Tibial artery (tissue), 4 donors: ENCODE results near the gene NDUFB8.

Experiments used
- DNase-seq, 2 donors: peaks; one replicate each; pipeline ENCODE4 v3.0.0-alpha.2; 2019
- H3K27ac ChIP-seq, 2 donors: fragments of 200-600 bp; sonication (generic) in 1 of 2; 1 replicate in 1 of 2; 2 replicates in 1 of 2; pipeline ENCODE4 v1.5.1; 2018 to 2019; ENCODE audit warnings: mild to moderate bottlenecking in 1 of 2
- H3K27me3 ChIP-seq, 2 donors: fragments of 200-600 bp; sonication (generic) in 1 of 2; one replicate each; pipeline versions ENCODE4 v1.5.1 to v1.6.0; 2016 to 2019
- H3K36me3 ChIP-seq, 3 donors: fragments of 200-600 bp; sonication (generic) in 2 of 3; one replicate each; pipeline ENCODE4 v1.5.1; 2016 to 2019; ENCODE audit warnings: mild to moderate bottlenecking in 2 of 3
- H3K4me1 ChIP-seq, 4 donors: fragments of 200-600 bp; sonication (generic) in 2 of 4; 1 replicate in 3 of 4; 2 replicates in 1 of 4; pipeline ENCODE4 v1.5.1; 2016 to 2019
- H3K4me3 ChIP-seq, 2 donors: fragments of 200-600 bp; sonication (generic) in 1 of 2; 1 replicate in 1 of 2; 2 replicates in 1 of 2; pipeline ENCODE4 v1.5.1; 2018 to 2019; ENCODE audit warnings: mild to moderate bottlenecking in 2 of 2
- H3K9me3 ChIP-seq, 3 donors: fragments of 200-600 bp; sonication (generic) in 1 of 3; one replicate each; pipeline ENCODE4 v1.5.1; 2016 to 2019
- intact Hi-C: fragments of 100-400 bp; cut with DNase I; formaldehyde crosslinking; loops from one replicate; pipeline ENCODE4 v1.15.0; 2023; ENCODE audit warnings: low total_unique reads
- TF ChIP-seq, protein P1 (sequence below), 2 experiments: fragments of 200-600 bp in 1 of 2; fragments of 450-650 bp in 1 of 2; IDR thresholded peaks; one replicate each; pipeline ENCODE4 v1.5.1; 2017 to 2019; ENCODE audit warnings: antibody characterized with exemption in 2 of 2, mild to moderate bottlenecking in 1 of 2, moderate library complexity in 1 of 2

Gene NDUFB8

DNA sequence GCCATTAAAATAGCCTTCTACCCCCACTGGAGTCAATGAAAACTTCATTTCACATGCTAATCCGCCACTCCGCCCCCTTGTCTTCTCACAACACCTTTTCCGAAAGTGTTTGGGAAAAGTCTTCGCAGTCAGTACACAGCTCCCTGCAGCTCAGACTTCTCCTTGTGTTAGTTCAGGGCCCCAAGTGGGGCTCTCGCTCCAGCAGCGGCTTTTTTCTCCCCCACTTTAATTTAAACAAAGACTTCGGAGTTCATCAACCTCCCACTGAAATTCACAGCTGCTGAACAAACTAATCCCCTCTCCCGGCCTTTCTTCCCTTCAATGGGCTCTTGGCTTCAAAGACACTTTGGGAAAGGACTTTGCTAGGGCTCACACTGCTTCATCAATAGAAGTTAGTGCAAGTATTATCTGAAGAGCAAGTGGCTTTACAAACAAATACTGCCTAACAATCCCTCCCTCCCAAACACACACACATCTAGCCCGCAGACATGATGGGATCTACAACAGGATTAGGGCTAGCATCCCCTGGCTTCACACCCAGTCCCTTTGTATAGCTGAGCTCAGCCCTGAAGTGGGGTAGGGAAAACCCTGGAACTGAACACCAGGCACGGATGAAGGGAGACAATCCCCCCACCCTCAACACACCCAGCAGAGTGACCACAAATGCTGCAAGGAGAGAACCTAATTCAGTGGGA lies 43.7 kb downstream of the NDUFB8 start:
- Histone ChIP-seq H3K27ac (no peak overlapping the region), H3K27me3 (peaks cover 0 to 5% of the 10 kb centered on the region in 2 donors), H3K4me3 (no peak overlapping the region), H3K36me3 (peaks cover 33 to 49% (median 41%) of the 10 kb centered on the region in 3 donors), H3K4me1 (peaks cover 0 to 18% (median 16%) of the 10 kb centered on the region in 4 donors), H3K9me3 (no peaks in the 10 kb centered on the region)
- no peak for DNase-seq
- intact Hi-C loops = no loop called here
- TF ChIP-seq, protein P1, sequence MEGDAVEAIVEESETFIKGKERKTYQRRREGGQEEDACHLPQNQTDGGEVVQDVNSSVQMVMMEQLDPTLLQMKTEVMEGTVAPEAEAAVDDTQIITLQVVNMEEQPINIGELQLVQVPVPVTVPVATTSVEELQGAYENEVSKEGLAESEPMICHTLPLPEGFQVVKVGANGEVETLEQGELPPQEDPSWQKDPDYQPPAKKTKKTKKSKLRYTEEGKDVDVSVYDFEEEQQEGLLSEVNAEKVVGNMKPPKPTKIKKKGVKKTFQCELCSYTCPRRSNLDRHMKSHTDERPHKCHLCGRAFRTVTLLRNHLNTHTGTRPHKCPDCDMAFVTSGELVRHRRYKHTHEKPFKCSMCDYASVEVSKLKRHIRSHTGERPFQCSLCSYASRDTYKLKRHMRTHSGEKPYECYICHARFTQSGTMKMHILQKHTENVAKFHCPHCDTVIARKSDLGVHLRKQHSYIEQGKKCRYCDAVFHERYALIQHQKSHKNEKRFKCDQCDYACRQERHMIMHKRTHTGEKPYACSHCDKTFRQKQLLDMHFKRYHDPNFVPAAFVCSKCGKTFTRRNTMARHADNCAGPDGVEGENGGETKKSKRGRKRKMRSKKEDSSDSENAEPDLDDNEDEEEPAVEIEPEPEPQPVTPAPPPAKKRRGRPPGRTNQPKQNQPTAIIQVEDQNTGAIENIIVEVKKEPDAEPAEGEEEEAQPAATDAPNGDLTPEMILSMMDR (IDR thresholded peaks at IDR 0.05) = no peak

DNA sequence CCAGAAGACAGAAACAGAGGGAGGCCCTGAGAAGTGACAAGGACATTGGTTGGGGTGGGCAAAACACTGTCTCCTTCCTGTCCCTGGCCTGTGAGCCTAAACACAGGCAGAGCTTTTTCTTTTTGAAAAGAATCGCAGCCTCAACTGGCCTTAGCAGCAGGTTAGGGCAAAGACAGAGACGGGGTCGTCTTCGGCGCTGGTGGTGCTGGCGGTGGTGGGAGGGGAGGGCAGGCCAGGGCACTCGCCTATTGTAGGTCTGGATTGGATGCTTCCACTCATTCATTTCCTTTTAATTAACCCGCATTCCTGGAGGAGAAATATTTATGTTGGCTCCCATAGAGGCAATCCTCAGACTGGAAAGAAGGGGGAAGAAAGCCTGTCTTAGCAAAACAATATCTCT lies 44.3 kb downstream of the NDUFB8 start:
- TF ChIP-seq, protein P1 (IDR thresholded peaks at IDR 0.05) = no peak
- no peak overlapping the region for H3K4me3 ChIP-seq
- peaks cover 0 to 11% of the 10 kb centered on the region in 2 donors for H3K27me3 ChIP-seq
- peaks cover 29 to 46% (median 37%) of the 10 kb centered on the region in 3 donors for H3K36me3 ChIP-seq
- no peak for DNase-seq
- H3K9me3 ChIP-seq = no peaks in the 10 kb centered on the region
- no peak overlapping the region for H3K27ac ChIP-seq
- intact Hi-C loops = no loop called here
- peaks cover 0 to 18% (median 16%) of the 10 kb centered on the region in 4 donors for H3K4me1 ChIP-seq

DNA sequence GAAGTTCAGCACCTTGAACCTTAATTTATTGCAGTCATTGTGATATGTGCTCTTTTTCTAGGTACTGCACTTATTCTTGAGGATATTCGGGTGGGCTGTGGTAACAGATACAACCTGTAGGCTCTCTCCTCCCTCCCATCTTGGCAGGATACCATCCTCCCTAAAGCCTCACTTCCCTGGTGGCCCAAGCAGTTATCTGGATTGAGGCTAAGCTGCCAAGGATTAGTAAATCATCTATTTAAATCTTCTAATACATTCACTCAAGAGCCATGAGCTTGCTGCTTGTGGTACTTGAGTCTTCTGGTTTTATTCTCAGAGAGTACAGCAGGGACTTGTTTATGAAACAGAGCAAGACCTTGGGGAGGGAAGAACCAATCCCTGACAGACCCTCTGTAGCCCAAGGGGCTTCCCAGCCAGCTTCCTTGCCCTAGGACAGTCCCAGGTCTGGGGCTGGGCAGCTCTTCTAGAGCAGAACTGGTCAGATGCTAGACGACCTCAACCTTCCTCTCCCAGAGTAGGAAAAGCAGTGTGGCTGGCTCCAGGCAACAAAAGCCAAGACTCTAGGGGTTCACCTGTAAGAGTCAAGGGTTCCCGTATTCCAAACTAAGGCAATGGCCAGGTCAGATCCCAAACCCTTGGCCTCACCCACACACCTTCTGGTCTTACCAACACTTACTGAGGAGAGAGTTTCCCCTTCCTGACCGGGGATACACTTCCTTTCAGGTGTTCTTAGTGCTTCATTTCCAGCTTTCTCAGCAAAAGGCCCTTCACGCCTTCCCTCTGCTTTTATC lies 45.6 kb downstream of the NDUFB8 start:
- Histone ChIP-seq H3K36me3 (peaks cover 18 to 33% (median 24%) of the 10 kb centered on the region in 3 donors), H3K27ac (no peak overlapping the region), H3K4me1 (peaks cover 0 to 18% (median 16%) of the 10 kb centered on the region in 4 donors), H3K4me3 (no peak overlapping the region), H3K9me3 (no peaks in the 10 kb centered on the region), H3K27me3 (peaks cover 0 to 21% of the 10 kb centered on the region in 2 donors)
- TF ChIP-seq, protein P1 (IDR thresholded peaks at IDR 0.05) = no peak
- intact Hi-C loops = no loop called here
- DNase-seq = no peak

DNA sequence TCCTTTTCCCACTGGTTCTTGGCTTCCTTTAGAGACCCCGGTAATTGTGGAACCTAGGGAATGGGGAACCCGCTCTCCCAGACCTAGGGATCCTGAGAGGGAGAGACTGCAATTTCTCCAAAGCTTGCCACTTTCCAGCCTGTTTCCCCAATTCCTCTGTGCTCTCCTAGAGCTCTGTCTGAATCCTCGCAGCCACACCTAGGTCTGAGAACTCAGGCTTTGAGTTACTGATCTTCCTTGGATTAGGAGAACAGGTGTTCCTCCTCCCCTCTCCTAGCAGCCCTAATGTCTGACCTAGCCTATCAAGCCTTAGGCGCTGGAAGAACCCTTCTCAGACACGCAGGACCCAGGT lies 46.9 kb downstream of the NDUFB8 start:
- H3K9me3 ChIP-seq = no peaks in the 10 kb centered on the region
- DNase-seq = no peak
- peak overlapping the region; percentile 47 to 61 for H3K4me3 ChIP-seq

DNA sequence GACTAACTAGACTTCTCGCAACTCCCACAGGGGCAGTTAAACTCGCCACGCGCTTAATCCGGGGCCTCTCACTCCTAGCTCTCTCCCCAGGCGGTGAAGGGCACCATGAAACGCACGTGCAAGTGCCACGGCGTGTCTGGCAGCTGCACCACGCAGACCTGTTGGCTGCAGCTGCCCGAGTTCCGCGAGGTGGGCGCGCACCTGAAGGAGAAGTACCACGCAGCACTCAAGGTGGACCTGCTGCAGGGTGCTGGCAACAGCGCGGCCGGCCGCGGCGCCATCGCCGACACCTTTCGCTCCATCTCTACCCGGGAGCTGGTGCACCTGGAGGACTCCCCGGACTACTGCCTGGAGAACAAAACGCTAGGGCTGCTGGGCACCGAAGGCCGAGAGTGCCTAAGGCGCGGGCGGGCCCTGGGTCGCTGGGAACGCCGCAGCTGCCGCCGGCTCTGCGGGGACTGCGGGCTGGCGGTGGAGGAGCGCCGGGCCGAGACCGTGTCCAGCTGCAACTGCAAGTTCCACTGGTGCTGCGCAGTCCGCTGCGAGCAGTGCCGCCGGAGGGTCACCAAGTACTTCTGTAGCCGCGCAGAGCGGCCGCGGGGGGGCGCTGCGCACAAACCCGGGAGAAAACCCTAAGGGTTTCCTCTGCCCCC lies 47.4 kb downstream of the NDUFB8 start:
- no peak overlapping the region for H3K27ac ChIP-seq
- TF ChIP-seq, protein P1 (IDR thresholded peaks at IDR 0.05) = peak; percentile 57 to 73
- H3K36me3 ChIP-seq = peaks cover 7 to 15% (median 10%) of the 10 kb centered on the region in 3 donors
- peak overlapping the region; percentile 47 to 61 for H3K4me3 ChIP-seq
- peaks cover 0 to 18% (median 16%) of the 10 kb centered on the region in 4 donors for H3K4me1 ChIP-seq
- intact Hi-C loops = no loop called here
- peaks cover 0 to 32% of the 10 kb centered on the region in 2 donors for H3K27me3 ChIP-seq
- peak; percentile 48 to 79 for DNase-seq
- H3K9me3 ChIP-seq = no peaks in the 10 kb centered on the region

More for the DNA sequence above, 46.9 kb downstream of the NDUFB8 start:
- H3K4me1 ChIP-seq = peaks cover 0 to 18% (median 16%) of the 10 kb centered on the region in 4 donors
- peaks cover 0 to 32% of the 10 kb centered on the region in 2 donors for H3K27me3 ChIP-seq
- TF ChIP-seq, protein P1 (IDR thresholded peaks at IDR 0.05) = no peak
- H3K36me3 ChIP-seq = peaks cover 10 to 20% (median 12%) of the 10 kb centered on the region in 3 donors
- intact Hi-C loops = no loop called here
- H3K27ac ChIP-seq = no peak overlapping the region
